GM18499 (cell line): ENCODE data around the gene SENP7.
"Not testable (repeated sequence)": the region's sequence is repeated elsewhere in the genome, so short reads cannot be mapped to it uniquely, and the experiment has no call there.

Experiments used
- ATAC-seq: cut with Tn5 transposase; IDR thresholded peaks from one replicate; pipeline ENCODE4 v1.9.1; 2021; ENCODE audit warnings: moderate number of reproducible peaks; ENCODE audit not compliant: insufficient read depth, unreplicated experiment

The SENP7 gene, protein sequence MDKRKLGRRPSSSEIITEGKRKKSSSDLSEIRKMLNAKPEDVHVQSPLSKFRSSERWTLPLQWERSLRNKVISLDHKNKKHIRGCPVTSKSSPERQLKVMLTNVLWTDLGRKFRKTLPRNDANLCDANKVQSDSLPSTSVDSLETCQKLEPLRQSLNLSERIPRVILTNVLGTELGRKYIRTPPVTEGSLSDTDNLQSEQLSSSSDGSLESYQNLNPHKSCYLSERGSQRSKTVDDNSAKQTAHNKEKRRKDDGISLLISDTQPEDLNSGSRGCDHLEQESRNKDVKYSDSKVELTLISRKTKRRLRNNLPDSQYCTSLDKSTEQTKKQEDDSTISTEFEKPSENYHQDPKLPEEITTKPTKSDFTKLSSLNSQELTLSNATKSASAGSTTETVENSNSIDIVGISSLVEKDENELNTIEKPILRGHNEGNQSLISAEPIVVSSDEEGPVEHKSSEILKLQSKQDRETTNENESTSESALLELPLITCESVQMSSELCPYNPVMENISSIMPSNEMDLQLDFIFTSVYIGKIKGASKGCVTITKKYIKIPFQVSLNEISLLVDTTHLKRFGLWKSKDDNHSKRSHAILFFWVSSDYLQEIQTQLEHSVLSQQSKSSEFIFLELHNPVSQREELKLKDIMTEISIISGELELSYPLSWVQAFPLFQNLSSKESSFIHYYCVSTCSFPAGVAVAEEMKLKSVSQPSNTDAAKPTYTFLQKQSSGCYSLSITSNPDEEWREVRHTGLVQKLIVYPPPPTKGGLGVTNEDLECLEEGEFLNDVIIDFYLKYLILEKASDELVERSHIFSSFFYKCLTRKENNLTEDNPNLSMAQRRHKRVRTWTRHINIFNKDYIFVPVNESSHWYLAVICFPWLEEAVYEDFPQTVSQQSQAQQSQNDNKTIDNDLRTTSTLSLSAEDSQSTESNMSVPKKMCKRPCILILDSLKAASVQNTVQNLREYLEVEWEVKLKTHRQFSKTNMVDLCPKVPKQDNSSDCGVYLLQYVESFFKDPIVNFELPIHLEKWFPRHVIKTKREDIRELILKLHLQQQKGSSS

DNA sequence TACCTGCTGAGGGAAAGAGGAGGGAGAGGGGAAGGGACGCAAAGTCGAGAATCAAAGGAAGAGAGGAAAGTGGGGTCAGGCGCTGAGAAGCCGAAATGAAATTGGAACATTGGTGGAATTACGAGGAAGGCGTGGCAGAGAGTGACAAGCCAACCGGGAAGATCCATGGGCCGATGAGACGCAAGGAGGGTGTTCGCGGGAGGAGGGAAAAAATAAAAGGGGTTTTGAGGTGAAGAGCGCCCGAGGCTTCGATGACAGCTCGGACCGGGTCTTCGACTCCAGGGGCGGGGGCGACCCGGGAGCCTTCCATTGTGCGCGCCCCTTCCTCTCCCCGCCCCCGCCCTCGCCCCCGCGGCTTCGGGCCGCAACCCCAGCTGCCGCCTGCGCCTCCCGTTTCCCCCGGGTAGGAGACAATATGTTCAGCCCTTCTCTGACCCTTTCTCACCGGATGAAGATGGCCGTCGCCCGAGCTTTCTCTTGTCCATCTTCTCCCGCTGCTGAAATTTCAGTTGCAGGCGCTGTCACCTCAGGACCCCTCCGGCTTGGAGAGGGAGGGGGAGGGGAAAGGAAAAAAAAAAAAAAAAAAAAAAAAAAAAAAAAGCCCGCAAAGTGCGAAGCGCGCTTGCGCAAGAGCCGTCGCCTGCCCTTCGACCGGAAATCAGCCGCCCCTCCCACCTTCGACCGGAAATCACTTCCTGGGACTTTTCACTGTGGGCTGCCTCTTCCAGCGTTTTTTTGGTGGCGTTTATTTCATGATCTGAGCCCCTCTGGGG is at the start of gene SENP7:
TSS of gene SENP7 (minus strand) at position 567 of the 773 bp plus-strand sequence. CDS start at position 485, 82 bp downstream.
- no peak for ATAC-seq

- ATAC-seq = peak; percentile 94
Measured at GRCh38 chr3:101561630-101562328, 48.8 kb upstream of the SENP7 start, which contains the start of gene TRMT10C. TSS of gene TRMT10C (plus strand) at chr3:101561868. CDS start at chr3:101564782, 2,914 bp downstream.

DNA sequence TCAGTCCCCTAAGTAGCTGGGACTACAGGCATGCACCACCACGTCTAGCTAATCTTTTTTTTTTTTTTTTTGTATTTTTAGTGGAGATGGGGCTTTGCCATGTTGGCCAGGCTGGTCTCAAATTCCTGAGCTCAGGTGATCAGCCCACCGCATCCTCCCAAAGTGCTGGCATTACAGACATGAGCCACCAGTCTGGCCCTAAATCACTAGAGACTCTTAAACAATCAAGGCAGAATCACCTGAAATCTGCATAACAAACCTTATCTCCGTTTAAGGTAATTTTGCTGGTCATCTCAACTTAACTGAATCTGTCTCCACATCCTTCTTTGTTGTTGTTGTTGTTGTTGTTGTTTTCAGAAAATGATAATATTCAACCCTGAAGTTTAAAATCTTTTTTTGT is 43.1 kb upstream of the SENP7 start:
- ATAC-seq = no peak

GRCh38 chr3:101553381-101553780 is 40.4 kb upstream of the SENP7 start:
- ATAC-seq = not testable (repeated sequence)

- ATAC-seq = not testable (repeated sequence)
Measured at GRCh38 chr3:101551359-101552081, 38.5 kb upstream of the SENP7 start.

GRCh38 chr3:101549473-101549872 is 36.5 kb upstream of the SENP7 start:
- ATAC-seq = no peak

DNA sequence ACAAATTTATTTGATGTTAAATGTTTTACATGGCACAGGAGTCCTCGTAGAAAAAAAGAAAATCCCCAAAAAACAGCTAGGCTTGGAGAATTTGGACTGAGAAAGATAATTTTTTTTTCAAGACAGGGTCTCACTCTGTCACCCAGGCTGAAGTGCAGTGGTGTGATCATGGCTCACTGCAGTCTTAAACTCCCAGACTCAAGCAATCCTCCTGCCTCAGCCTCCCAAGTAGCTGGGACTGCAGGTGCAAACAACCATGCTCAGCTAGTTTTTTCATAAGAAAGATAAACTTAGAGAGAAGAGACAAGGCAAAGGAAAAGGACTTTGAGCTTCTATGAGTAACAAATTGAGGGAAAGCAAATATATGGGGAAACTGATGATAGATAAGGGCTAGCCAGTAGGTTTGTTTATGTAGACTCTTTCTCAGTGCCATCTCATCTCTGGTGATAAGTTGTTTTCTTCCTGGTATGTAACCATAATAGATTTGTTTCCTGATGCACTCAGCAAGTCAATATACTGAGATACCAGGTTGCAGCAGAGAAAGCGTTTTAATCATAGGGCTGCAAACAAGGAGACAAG is 35.6 kb upstream of the SENP7 start:
- ATAC-seq = no peak

- ATAC-seq = no peak
Measured at GRCh38 chr3:101544161-101544850, 31.3 kb upstream of the SENP7 start.

GRCh38 chr3:101542957-101543356 is 29.9 kb upstream of the SENP7 start:
- ATAC-seq = no peak

- ATAC-seq = not testable (repeated sequence)
Measured at GRCh38 chr3:101536955-101537354, 23.9 kb upstream of the SENP7 start.

DNA sequence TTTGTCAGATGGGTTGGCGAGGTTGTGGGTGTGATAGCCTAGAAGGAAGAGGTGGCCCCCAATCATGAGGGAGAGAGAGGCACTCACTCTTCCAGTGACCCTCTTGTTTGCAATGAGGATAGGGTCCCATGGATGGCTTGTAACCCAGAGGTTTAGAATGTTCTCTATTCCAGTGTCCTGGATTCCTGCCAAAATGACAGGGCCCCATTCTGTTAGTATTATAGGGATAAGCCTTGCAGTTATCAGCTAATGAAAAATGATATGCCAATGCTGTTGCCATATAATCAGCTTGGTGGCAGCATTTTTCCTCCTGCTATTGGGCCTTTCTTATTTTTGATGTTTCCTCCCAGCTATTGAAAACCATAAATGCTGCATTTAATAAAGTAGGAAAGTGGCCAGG is 23.3 kb upstream of the SENP7 start:
- no peak for ATAC-seq

DNA sequence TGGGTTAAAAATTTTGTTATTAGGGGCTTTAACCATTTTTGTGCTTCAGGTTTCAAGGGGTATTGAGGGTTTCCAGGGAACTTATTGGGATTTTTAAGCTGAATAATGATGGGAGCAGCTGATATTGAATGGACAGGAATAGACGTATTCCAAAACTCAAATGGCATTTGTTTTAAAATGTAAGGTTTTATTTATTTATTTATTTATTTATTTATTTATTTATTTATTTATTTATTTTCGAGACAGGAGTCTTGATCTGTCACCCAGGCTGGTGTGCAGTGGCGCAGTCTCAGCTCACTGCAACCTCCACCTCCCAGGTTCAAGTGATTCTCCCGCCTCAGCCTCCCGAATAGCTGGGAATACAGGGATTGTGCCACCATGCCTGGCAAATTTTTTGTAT is 22.2 kb upstream of the SENP7 start:
- no peak for ATAC-seq

GRCh38 chr3:101533603-101533968 is 20.6 kb upstream of the SENP7 start:
- ATAC-seq = no peak

DNA sequence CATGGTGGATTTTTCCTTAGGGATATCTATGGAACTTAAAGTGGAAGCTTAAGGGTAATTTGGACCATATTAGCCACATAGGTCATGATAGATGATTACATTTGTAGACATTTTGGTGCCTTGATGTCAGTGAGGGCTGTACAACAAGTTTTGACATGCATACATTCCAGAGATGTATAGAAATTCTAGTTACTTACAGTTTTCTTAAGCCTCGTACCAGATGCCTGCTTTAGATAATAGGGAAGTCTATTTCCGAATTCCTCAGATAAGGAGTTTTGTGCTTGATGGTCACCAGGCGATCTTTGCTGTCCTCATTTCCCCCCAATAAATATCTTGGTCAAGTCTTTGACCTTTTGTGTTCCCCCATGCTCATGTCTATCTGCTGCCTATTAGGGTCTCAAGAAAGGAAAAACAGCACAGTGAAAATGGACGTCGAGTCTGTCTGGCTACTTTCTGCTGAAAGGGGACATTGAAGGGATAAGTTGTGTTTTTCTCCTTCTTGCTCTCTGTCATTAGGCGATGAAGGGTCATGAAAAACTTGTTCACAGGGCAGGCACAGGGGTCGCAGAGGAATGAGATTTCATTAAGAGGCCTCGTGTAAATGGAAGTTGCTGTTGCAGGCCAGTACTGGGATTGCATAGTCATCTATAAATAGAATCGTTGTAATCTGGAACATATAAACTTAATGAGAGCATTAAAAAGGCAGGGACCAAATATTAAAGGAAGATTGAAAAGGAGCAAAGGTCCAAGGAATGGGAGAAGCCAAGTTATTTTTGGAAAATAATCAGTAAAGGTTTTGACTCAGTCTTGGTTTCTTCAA is 20.0 kb upstream of the SENP7 start:
- no peak for ATAC-seq

DNA sequence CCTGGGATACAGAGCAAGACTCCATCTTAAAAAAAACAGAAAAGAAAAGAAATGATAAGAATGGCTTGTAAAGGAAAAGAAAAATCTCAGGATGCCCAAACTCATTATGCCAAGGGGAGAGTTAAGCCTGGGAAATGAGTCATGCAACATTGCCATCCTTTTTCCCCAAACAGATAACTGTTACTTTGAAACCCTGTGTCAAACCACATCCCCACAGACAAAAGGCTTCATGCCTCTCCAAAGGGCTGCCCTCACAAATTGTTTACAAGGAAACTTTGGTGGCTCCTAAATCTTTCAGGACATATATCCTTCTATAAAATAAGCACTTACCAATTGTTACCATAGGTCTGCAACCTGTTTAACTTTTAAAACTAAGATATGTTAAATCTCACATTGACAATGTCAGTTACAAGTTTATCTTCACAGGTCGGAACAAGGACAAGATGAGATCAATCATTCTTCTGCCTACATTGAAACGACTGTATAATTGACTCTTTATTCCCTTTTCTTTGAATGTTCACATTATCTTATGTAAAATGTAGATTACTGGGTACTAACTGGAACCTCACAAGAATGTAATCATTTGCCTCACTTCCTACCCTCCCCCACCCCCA is 18.6 kb upstream of the SENP7 start:
- no peak for ATAC-seq

- no peak for ATAC-seq
Measured at GRCh38 chr3:101530686-101531047, 17.7 kb upstream of the SENP7 start.
